Activated CD8-positive, alpha-beta T cell treated with anti-CD3 and anti-CD28 coated beads for 36 hours (primary cell): Measurements from ENCODE around the gene LARGE1. TPM values are rescaled to one million over a fixed set of nuclear protein-coding genes. Genes with fewer than 3 reads are reported as not detected.

ENCODE experiments used
- ATAC-seq: fragments of 200-7000 bp; cut with Tn5 transposase; one replicate; pipeline ENCODE4 v1.10.0; 2021; ENCODE audit warnings: mild to moderate bottlenecking, moderate library complexity
- CTCF ChIA-PET: fragments of 350-600 bp; sonication (Branson Sonifier 250); formaldehyde crosslinking; loops from one replicate; lab custom pipeline; 2021; ENCODE audit warnings: antibody characterized with exemption; lab: Charles Lee
- POLR2A ChIA-PET: fragments of 350-600 bp; sonication (Branson Sonifier 250); formaldehyde crosslinking; loops from one replicate; lab custom pipeline; 2021; ENCODE audit warnings: antibody characterized with exemption; lab: Charles Lee
- DNase-seq: peaks from one replicate; pipeline ENCODE4 v3.0.0-alpha.2; 2020
- H3K27ac Mint-ChIP-seq: one replicate; pipeline ENCODE4 v1.8.0; 2021; ENCODE audit warnings: mild to moderate bottlenecking, mixed read lengths
- H3K27me3 Mint-ChIP-seq: one replicate; pipeline ENCODE4 v1.8.0; 2021; ENCODE audit warnings: mixed read lengths
- H3K36me3 Mint-ChIP-seq: one replicate; pipeline ENCODE4 v1.8.0; 2021; ENCODE audit warnings: low read depth, mixed read lengths
- H3K4me1 Mint-ChIP-seq: one replicate; pipeline ENCODE4 v1.8.0; 2021; ENCODE audit warnings: low read depth, mixed read lengths
- H3K4me3 Mint-ChIP-seq: one replicate; pipeline ENCODE4 v1.8.0; 2021; ENCODE audit warnings: mild to moderate bottlenecking, moderate library complexity, mixed read lengths
- H3K9me3 Mint-ChIP-seq: one replicate; pipeline ENCODE4 v1.8.0; 2021; ENCODE audit warnings: mixed read lengths
- intact Hi-C: fragments of 100-400 bp; cut with micrococcal nuclease; formaldehyde crosslinking; loops from one replicate; pipeline ENCODE4 v1.10.0; 2022
- total RNA-seq, 2 experiments: library from RNA; stranded (reverse); gene quantifications; one replicate each; pipeline ENCODE4 v1.2.3, GENCODE V29; 2021
- TF ChIP-seq, protein P1 (sequence below): fragments of 200-600 bp; IDR thresholded peaks from one replicate; pipeline ENCODE4 v1.8.0; 2022; ENCODE audit warnings: antibody characterized with exemption, mild to moderate bottlenecking

Gene LARGE1
- total RNA-seq, 2 experiments from 2014 or later = 0.31 to 0.32 TPM

DNA sequence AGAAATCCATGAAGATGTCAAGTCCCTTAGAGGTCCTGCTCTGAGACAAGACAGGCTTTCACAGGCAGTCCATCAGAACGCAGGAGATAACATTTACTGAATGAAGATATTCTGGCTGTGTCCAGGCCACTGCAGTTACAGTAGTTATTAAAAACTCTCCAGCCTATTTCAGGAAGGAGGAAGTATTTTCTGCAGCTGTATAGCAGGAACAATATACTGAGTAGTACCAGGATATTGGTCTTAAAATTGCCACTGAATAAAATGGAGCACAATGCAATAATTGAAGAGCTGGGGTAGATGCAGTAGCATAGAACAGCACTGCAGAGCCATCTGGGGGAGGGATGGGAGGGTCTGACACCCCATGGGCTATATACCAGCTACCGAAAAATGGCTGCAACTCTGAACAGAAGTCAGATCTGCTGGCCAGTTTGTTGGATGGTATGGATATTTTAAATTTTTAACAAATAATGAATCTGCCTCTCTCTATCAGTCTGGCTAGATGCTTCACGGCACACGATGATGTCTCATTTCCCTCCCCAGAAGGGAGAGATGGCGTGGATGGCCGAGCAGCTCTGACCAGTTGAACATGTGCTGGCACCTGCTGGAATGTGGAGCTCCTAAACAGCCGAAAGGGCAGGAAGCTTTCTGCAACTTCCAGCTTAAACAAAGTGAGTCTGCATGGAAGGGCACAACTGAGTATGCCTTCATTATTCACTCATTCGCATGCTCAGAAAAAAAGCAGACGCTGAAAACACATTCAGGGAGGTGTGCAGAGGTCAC, 520.0 kb downstream of the LARGE1 start:
- H3K9me3 Mint-ChIP-seq = peaks cover 1% of the 10 kb centered on the region
- no peak for DNase-seq
- CTCF ChIA-PET = no interaction called here
- H3K27me3 Mint-ChIP-seq = no peaks in the 10 kb centered on the region
- ATAC-seq = no peak
- POLR2A ChIA-PET = interaction anchor here (0.6 kb wide), 1 partner anchor 11 kb away, joined by 3 read pairs; no protein-coding TSS in a partner anchor
- H3K27ac Mint-ChIP-seq = no peak overlapping the region
- TF ChIP-seq, protein P1, sequence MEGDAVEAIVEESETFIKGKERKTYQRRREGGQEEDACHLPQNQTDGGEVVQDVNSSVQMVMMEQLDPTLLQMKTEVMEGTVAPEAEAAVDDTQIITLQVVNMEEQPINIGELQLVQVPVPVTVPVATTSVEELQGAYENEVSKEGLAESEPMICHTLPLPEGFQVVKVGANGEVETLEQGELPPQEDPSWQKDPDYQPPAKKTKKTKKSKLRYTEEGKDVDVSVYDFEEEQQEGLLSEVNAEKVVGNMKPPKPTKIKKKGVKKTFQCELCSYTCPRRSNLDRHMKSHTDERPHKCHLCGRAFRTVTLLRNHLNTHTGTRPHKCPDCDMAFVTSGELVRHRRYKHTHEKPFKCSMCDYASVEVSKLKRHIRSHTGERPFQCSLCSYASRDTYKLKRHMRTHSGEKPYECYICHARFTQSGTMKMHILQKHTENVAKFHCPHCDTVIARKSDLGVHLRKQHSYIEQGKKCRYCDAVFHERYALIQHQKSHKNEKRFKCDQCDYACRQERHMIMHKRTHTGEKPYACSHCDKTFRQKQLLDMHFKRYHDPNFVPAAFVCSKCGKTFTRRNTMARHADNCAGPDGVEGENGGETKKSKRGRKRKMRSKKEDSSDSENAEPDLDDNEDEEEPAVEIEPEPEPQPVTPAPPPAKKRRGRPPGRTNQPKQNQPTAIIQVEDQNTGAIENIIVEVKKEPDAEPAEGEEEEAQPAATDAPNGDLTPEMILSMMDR = no peak
- intact Hi-C loops = no loop called here
- H3K4me1 Mint-ChIP-seq = no peaks in the 10 kb centered on the region
- H3K4me3 Mint-ChIP-seq = no peak overlapping the region
- no peaks in the 10 kb centered on the region for H3K36me3 Mint-ChIP-seq

- no peaks in the 10 kb centered on the region for H3K27me3 Mint-ChIP-seq
- no peak for DNase-seq
Observed at GRCh38 chr22:33397381-33397907, 522.8 kb downstream of the LARGE1 start.

GRCh38 chr22:33393432-33393831, 526.8 kb downstream of the LARGE1 start:
- no peaks in the 10 kb centered on the region for H3K36me3 Mint-ChIP-seq
- no peaks in the 10 kb centered on the region for H3K4me1 Mint-ChIP-seq
- TF ChIP-seq, protein P1 = no peak
- H3K27me3 Mint-ChIP-seq = no peaks in the 10 kb centered on the region
- CTCF ChIA-PET = no interaction called here
- no peak overlapping the region for H3K4me3 Mint-ChIP-seq
- peaks cover 1% of the 10 kb centered on the region for H3K9me3 Mint-ChIP-seq
- POLR2A ChIA-PET = interaction anchor here (1.3 kb wide), 1 partner anchor 8 kb away, joined by 4 read pairs; no protein-coding TSS in a partner anchor
- ATAC-seq (no peak), DNase-seq (no peak)
- H3K27ac Mint-ChIP-seq = no peak overlapping the region
- intact Hi-C loops = no loop called here

More at GRCh38 chr22:33397381-33397907, 522.8 kb downstream of the LARGE1 start:
- ChIA-PET POLR2A (no interaction called here), CTCF (no interaction called here)
- H3K4me1 Mint-ChIP-seq = no peaks in the 10 kb centered on the region
- TF ChIP-seq, protein P1 = no peak
- no peak overlapping the region for H3K27ac Mint-ChIP-seq
- no peak for ATAC-seq
- H3K36me3 Mint-ChIP-seq = no peaks in the 10 kb centered on the region
- intact Hi-C loops = no loop called here
- peaks cover 1% of the 10 kb centered on the region for H3K9me3 Mint-ChIP-seq
- no peak overlapping the region for H3K4me3 Mint-ChIP-seq

- no peaks in the 10 kb centered on the region for H3K36me3 Mint-ChIP-seq
- H3K9me3 Mint-ChIP-seq = no peaks in the 10 kb centered on the region
- H3K4me1 Mint-ChIP-seq = no peaks in the 10 kb centered on the region
- no peak for DNase-seq
- H3K27ac Mint-ChIP-seq = no peak overlapping the region
- POLR2A ChIA-PET = no interaction called here
- TF ChIP-seq, protein P1 = no peak
- CTCF ChIA-PET = no interaction called here
- H3K27me3 Mint-ChIP-seq = no peaks in the 10 kb centered on the region
- no peak for ATAC-seq
- no peak overlapping the region for H3K4me3 Mint-ChIP-seq
- intact Hi-C loops = no loop called here
Observed at GRCh38 chr22:33391298-33391697, 529.0 kb downstream of the LARGE1 start.

DNA sequence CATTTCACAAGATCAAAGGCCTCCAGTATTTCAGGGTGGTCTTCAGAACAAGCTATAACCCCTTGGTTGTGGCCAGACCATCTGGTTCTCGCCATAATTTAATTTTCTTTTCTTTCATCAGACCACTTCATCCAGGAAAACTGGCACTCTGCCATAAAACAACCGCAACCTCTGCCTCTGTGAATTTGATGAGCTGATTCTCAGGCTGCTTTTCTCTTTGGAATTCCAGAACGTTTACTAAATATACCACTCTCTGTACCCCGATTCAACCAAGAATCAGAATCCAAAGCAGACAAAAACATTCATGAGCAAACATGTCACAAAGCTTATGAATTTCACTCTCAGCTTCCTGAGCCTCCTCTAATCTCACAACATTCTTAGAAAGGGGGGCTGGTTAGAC, 530.3 kb downstream of the LARGE1 start:
- Mint-ChIP-seq H3K27ac (no peak overlapping the region), H3K4me3 (no peak overlapping the region), H3K4me1 (no peaks in the 10 kb centered on the region), H3K27me3 (no peaks in the 10 kb centered on the region), H3K36me3 (no peaks in the 10 kb centered on the region), H3K9me3 (no peaks in the 10 kb centered on the region)
- DNase-seq (no peak), ATAC-seq (no peak)
- POLR2A ChIA-PET = interaction anchor here (0.6 kb wide), 1 partner anchor 653 kb away, joined by 4 read pairs; no protein-coding TSS in a partner anchor
- TF ChIP-seq, protein P1 = no peak
- CTCF ChIA-PET = interaction anchor here (1.1 kb wide), 1 partner anchor 28 kb away, joined by 3 read pairs; no protein-coding TSS in a partner anchor
- intact Hi-C loops = no loop called here
